Loucy (cell line): ENCODE measurements around the gene DNAJC30.

ENCODE experiments used
- H2AFZ ChIP-seq: fragments of 200-600 bp; sonication (generic); 2 replicates; pipeline ENCODE4 v1.6.0; 2016; ENCODE audit warnings: antibody characterized with exemption, mild to moderate bottlenecking, low read length, moderate library complexity
- H3F3A ChIP-seq: fragments of 200-600 bp; 2 replicates; pipeline ENCODE4 v1.6.0; 2016; ENCODE audit warnings: antibody characterized with exemption, low read depth, mild to moderate bottlenecking
- H3K27me3 ChIP-seq: fragments of 200-600 bp; sonication (generic); 2 replicates; pipeline ENCODE4 v1.6.1; 2014; ENCODE audit warnings: low read length, mild to moderate bottlenecking; ENCODE audit not compliant: insufficient read depth, poor library complexity, severe bottlenecking
- H3K36me3 ChIP-seq: fragments of 200-600 bp; sonication (generic); 2 replicates; pipeline ENCODE4 v1.6.1; 2016; ENCODE audit warnings: low read length; ENCODE audit not compliant: insufficient read depth
- H3K4me1 ChIP-seq: fragments of 200-600 bp; sonication (generic); 2 replicates; pipeline ENCODE4 v1.5.1; 2014; ENCODE audit warnings: low read length, mild to moderate bottlenecking; ENCODE audit not compliant: insufficient read depth, poor library complexity, severe bottlenecking
- H3K4me2 ChIP-seq: fragments of 200-600 bp; sonication (generic); 2 replicates; pipeline ENCODE4 v1.6.0; 2014; ENCODE audit warnings: antibody characterized with exemption, low read length, low read depth, mild to moderate bottlenecking; ENCODE audit not compliant: poor library complexity, severe bottlenecking
- H3K4me3 ChIP-seq: fragments of 200-600 bp; sonication (generic); 2 replicates; pipeline ENCODE4 v1.5.1; 2014; ENCODE audit warnings: low read length, mild to moderate bottlenecking, mixed read lengths; ENCODE audit not compliant: poor library complexity, severe bottlenecking
- H3K79me2 ChIP-seq: fragments of 200-600 bp; sonication (generic); 2 replicates; pipeline ENCODE4 v1.6.1; 2014; ENCODE audit warnings: low read length; ENCODE audit not compliant: insufficient read depth
- H3K9ac ChIP-seq: fragments of 200-600 bp; sonication (generic); 2 replicates; pipeline ENCODE4 v1.6.0; 2014; ENCODE audit warnings: mild to moderate bottlenecking, low read depth, low read length, moderate library complexity; ENCODE audit not compliant: poor library complexity, severe bottlenecking
- H3K9me2 ChIP-seq: fragments of 200-600 bp; sonication (generic); replicated peaks from 2 replicates; pipeline ENCODE4 v1.6.1; 2016; ENCODE audit warnings: low read depth, low read length, mixed read lengths
- H3K9me3 ChIP-seq: fragments of 200-600 bp; sonication (generic); 2 replicates; pipeline ENCODE4 v1.6.1; 2014; ENCODE audit warnings: mild to moderate bottlenecking, antibody characterized with exemption, low read length, low read depth; ENCODE audit not compliant: insufficient read depth
- H4K20me1 ChIP-seq: fragments of 200-600 bp; sonication (generic); 2 replicates; pipeline ENCODE4 v1.6.0; 2014; ENCODE audit warnings: antibody characterized with exemption, low read length, mild to moderate bottlenecking; ENCODE audit not compliant: insufficient read depth, poor library complexity, severe bottlenecking
- CTCF ChIP-seq: fragments of 200-600 bp; sonication (generic); conservative IDR thresholded peaks from 2 replicates; pipeline ENCODE4 v1.5.1; 2014; ENCODE audit warnings: mild to moderate bottlenecking, antibody characterized with exemption, low read length
- EZH2phosphoT487 ChIP-seq: fragments of 200-600 bp; IDR thresholded peaks from 2 replicates; pipeline ENCODE4 v1.6.1; 2018; ENCODE audit warnings: antibody characterized with exemption, mild to moderate bottlenecking, moderate library complexity, borderline replicate concordance

DNAJC30 gene

DNA sequence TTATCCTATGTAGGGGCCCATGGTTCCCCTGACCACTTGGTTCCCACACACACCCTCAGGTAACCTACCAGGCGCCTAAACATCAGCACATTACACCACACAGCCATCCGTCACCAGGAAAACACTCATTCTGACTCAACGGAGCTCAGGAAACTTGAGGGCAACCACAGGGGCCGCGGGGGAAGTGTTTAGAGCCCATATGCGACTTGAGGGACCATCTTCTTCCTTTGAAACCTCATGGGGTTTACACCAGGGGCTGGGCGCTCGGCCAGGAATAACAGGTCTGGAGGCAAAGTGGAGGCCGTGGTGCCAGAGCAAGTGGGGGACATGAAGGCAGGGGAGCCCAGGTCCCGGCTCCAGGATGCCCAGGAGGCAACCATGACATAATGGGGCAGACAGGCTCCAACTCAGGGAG is 34.7 kb upstream of the DNAJC30 start:
- TF ChIP-seq CTCF (no peak), EZH2phosphoT487 (peak; percentile 95)
- peaks cover 40% of the 10 kb centered on the region for H4K20me1 ChIP-seq
- peak overlapping the region; percentile 95 for H3K4me2 ChIP-seq
- H3K79me2 ChIP-seq = no peaks in the 10 kb centered on the region
- H3K4me3 ChIP-seq = peak overlapping the region; percentile 77
- no peak overlapping the region for H3K9ac ChIP-seq
- 0 out of 2 replicates have a peak, but pooled peaks cover 3% of the 10 kb centered on the region for H3F3A ChIP-seq
- H3K27me3 ChIP-seq = peaks cover 58% of the 10 kb centered on the region
- peaks cover 39% of the 10 kb centered on the region for H3K4me1 ChIP-seq
- H3K36me3 ChIP-seq = no peaks in the 10 kb centered on the region
- no peak overlapping the region for H2AFZ ChIP-seq
- H3K9me2 ChIP-seq = no peaks in the 10 kb centered on the region
- H3K9me3 ChIP-seq = no peaks in the 10 kb centered on the region

- Histone ChIP-seq H3K9me2 (no peaks in the 10 kb centered on the region), H3K27me3 (peaks cover 64% of the 10 kb centered on the region), H3K4me1 (peaks cover 39% of the 10 kb centered on the region), H3K9me3 (no peaks in the 10 kb centered on the region), H3F3A (0 out of 2 replicates have a peak, but pooled peaks cover 3% of the 10 kb centered on the region), H3K9ac (no peak overlapping the region), H3K4me2 (peak overlapping the region; percentile 95), H3K4me3 (peak overlapping the region; percentile 48), H3K79me2 (no peaks in the 10 kb centered on the region), H3K36me3 (no peaks in the 10 kb centered on the region), H2AFZ (no peak overlapping the region), H4K20me1 (peaks cover 40% of the 10 kb centered on the region)
- TF ChIP-seq EZH2phosphoT487 (no peak), CTCF (no peak)
These were observed 34.0 kb upstream of the DNAJC30 start for GRCh38 chr7:73717025-73717807.

DNA sequence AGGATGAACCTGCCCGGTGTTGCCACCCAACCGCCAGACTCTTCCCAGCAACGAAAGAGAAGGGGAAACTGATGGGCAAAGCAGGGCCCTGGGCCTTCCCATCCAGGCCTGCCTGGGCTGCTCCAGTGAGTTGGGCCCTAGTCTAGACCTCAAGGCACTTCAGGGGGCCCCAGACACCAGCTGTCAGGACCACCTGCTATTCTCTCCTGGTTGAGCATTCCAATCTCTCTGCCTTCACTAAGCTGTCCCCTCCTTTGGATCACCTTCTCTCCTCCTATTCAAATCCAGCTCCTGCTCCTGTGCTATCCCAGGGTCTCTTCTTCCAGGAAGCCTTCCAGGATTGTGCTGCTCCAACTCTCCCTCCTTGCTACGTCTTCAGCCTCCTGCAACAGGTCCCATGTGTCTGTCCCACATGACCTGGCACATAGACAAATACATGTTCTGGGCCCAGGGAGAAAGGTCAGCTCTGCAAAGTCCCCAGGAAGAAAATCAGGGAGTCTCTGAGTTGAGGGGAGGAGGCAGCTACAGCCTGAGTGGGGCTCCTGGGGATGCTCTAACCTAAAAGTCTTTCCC is 33.2 kb upstream of the DNAJC30 start:
- no peak overlapping the region for H3K4me3 ChIP-seq
- H3K79me2 ChIP-seq = no peaks in the 10 kb centered on the region
- H3K27me3 ChIP-seq = peaks cover 61% of the 10 kb centered on the region
- H4K20me1 ChIP-seq = peaks cover 40% of the 10 kb centered on the region
- H3K9me2 ChIP-seq = no peaks in the 10 kb centered on the region
- H3K36me3 ChIP-seq = no peaks in the 10 kb centered on the region
- H3K4me2 ChIP-seq = peak overlapping the region; percentile 43
- no peak overlapping the region for H2AFZ ChIP-seq
- H3K4me1 ChIP-seq = peaks cover 39% of the 10 kb centered on the region
- no peaks in the 10 kb centered on the region for H3K9me3 ChIP-seq
- no peak for TF ChIP-seq CTCF
- TF ChIP-seq EZH2phosphoT487 = no peak
- 0 out of 2 replicates have a peak, but pooled peaks cover 3% of the 10 kb centered on the region for H3F3A ChIP-seq
- H3K9ac ChIP-seq = no peak overlapping the region
